Hepatocyte (in vitro differentiated cells): ENCODE data around the gene ZNF787. TPM values are rescaled to one million over a fixed set of nuclear protein-coding genes. Genes with fewer than 3 reads are reported as not detected.
"Not testable (repeated sequence)": the region's sequence is repeated elsewhere in the genome, so short reads cannot be mapped to it uniquely, and the experiment has no call there.

ENCODE experiments used
- DNase-seq: peaks from one replicate; pipeline ENCODE4 v3.0.0-alpha.2; 2016; ENCODE audit warnings: low spot score
- H2AFZ ChIP-seq: fragments of 200-600 bp; sonication (generic); 2 replicates; pipeline ENCODE4 v1.6.0; 2016; ENCODE audit warnings: antibody characterized with exemption, mild to moderate bottlenecking
- H3K27ac ChIP-seq: fragments of 200-600 bp; sonication (generic); 2 replicates; pipeline ENCODE4 v1.5.1; 2016; ENCODE audit warnings: mild to moderate bottlenecking
- H3K27me3 ChIP-seq: fragments of 200-600 bp; sonication (generic); 2 replicates; pipeline ENCODE4 v1.6.1; 2016
- H3K36me3 ChIP-seq: fragments of 200-600 bp; sonication (generic); replicated peaks from 2 replicates; pipeline ENCODE4 v1.5.1; 2016; ENCODE audit warnings: low read depth; ENCODE audit not compliant: insufficient read depth
- H3K4me1 ChIP-seq: fragments of 200-600 bp; sonication (generic); 2 replicates; pipeline ENCODE4 v1.5.1; 2016; ENCODE audit warnings: mild to moderate bottlenecking, moderate library complexity; ENCODE audit not compliant: insufficient read depth
- H3K4me2 ChIP-seq: fragments of 200-600 bp; sonication (generic); 2 replicates; pipeline ENCODE4 v1.6.0; 2016
- H3K4me3 ChIP-seq: fragments of 200-600 bp; sonication (generic); 2 replicates; pipeline ENCODE4 v1.5.1; 2016; ENCODE audit warnings: mild to moderate bottlenecking
- H3K79me2 ChIP-seq: fragments of 200-600 bp; sonication (generic); 2 replicates; pipeline ENCODE4 v1.6.0; 2017; ENCODE audit warnings: mild to moderate bottlenecking
- H3K9me2 ChIP-seq: fragments of 200-600 bp; sonication (generic); replicated peaks from 2 replicates; pipeline ENCODE4 v1.6.0; 2017; ENCODE audit warnings: mild to moderate bottlenecking; ENCODE audit not compliant: insufficient read depth
- H3K9me3 ChIP-seq: fragments of 200-600 bp; sonication (generic); 2 replicates; pipeline ENCODE4 v1.5.1; 2016; ENCODE audit warnings: low read depth, mild to moderate bottlenecking
- H4K20me1 ChIP-seq: fragments of 200-600 bp; sonication (generic); 2 replicates; pipeline ENCODE4 v1.6.0; 2016; ENCODE audit warnings: mild to moderate bottlenecking; ENCODE audit not compliant: insufficient read depth, poor library complexity, severe bottlenecking
- CTCF ChIP-seq: fragments of 200-600 bp; sonication (generic); IDR thresholded peaks from 2 replicates; pipeline ENCODE4 v1.5.1; 2016; ENCODE audit warnings: antibody characterized with exemption, mild to moderate bottlenecking; ENCODE audit not compliant: poor library complexity
- EZH2 ChIP-seq: fragments of 200-600 bp; sonication (generic); IDR thresholded peaks from 2 replicates; pipeline ENCODE4 v1.6.1; 2016; ENCODE audit warnings: antibody characterized with exemption, mild to moderate bottlenecking, borderline replicate concordance
- EZH2phosphoT487 ChIP-seq: fragments of 200-600 bp; sonication (generic); IDR thresholded peaks from one replicate; pipeline ENCODE4 v1.6.1; 2018; ENCODE audit warnings: antibody characterized with exemption, mild to moderate bottlenecking, low read depth, moderate library complexity; ENCODE audit not compliant: unreplicated experiment, severe bottlenecking
- WGBS: methylation state at CpG from one replicate; pipeline ENCODE4 v1.1.6; 2016; ENCODE audit warnings: low lambda C conversion rate; ENCODE audit errors: missing lambda C conversion rate; 5-methylcytosine and 5-hydroxymethylcytosine counted together
- polyA plus RNA-seq: library from polyadenylated mRNA; unstranded; fragments of >200 nt; fragmentation: Nextera tagmentation; extraction: Ambion mirVana; gene quantifications from 2 replicates; pipeline ENCODE4 v1.2.1, GENCODE V29; 2016
- total RNA-seq: library from RNA; depleted of rRNA; stranded (reverse); fragments of >200 nt; gene quantifications from 2 replicates; pipeline ENCODE4 v1.2.3, GENCODE V29; 2014

ZNF787 gene
- total and polyA plus RNA-seq, 2 experiments from 2014 or later = 23.5 to 24.9 TPM

GRCh38 chr19:56099638-56100539, 21.2 kb downstream of the ZNF787 start:
- H3K79me2 ChIP-seq = peaks cover 49% of the 10 kb centered on the region
- no peak overlapping the region for H2AFZ ChIP-seq
- no peaks in the 10 kb centered on the region for H3K27me3 ChIP-seq
- no peak overlapping the region for H3K4me2 ChIP-seq
- peaks cover 18% of the 10 kb centered on the region for H4K20me1 ChIP-seq
- H3K9me3 ChIP-seq = no peaks in the 10 kb centered on the region
- WGBS = 97% methylated on average over 26 of the region's 31 CpGs
- no peaks in the 10 kb centered on the region for H3K4me1 ChIP-seq
- H3K9me2 ChIP-seq = no peaks in the 10 kb centered on the region
- H3K36me3 ChIP-seq = no peaks in the 10 kb centered on the region
- H3K4me3 ChIP-seq = no peak overlapping the region
- H3K27ac ChIP-seq = no peak overlapping the region
- no peak for TF ChIP-seq EZH2phosphoT487
- no peak for TF ChIP-seq CTCF
- TF ChIP-seq EZH2 = no peak
- DNase-seq = no peak

GRCh38 chr19:56098731-56099568, 22.1 kb downstream of the ZNF787 start:
- Histone ChIP-seq H3K4me3 (no peak overlapping the region), H3K36me3 (no peaks in the 10 kb centered on the region), H4K20me1 (peaks cover 12% of the 10 kb centered on the region), H3K27ac (no peak overlapping the region), H3K4me1 (no peaks in the 10 kb centered on the region), H2AFZ (no peak overlapping the region), H3K27me3 (no peaks in the 10 kb centered on the region), H3K4me2 (no peak overlapping the region), H3K79me2 (peaks cover 50% of the 10 kb centered on the region), H3K9me2 (no peaks in the 10 kb centered on the region), H3K9me3 (no peaks in the 10 kb centered on the region)
- 95% methylated on average over 23 of the region's 34 CpGs for WGBS
- TF ChIP-seq EZH2phosphoT487 (no peak), CTCF (no peak), EZH2 (no peak)
- no peak for DNase-seq

GRCh38 chr19:56098237-56098636, 22.9 kb downstream of the ZNF787 start:
- not testable (repeated sequence) for H3K4me1 ChIP-seq, DNase-seq, H3K4me2 ChIP-seq, H4K20me1 ChIP-seq, H3K27ac ChIP-seq, H3K9me3 ChIP-seq, H3K4me3 ChIP-seq, H3K9me2 ChIP-seq, H3K36me3 ChIP-seq, H3K27me3 ChIP-seq, H2AFZ ChIP-seq
- 99% methylated on average over 14 of the region's 21 CpGs for WGBS
- peaks cover 53% of the 10 kb centered on the region for H3K79me2 ChIP-seq

- Histone ChIP-seq H4K20me1 (peaks cover 4% of the 10 kb centered on the region), H3K79me2 (peaks cover 53% of the 10 kb centered on the region), H3K27ac (no peak overlapping the region), H3K9me3 (no peaks in the 10 kb centered on the region), H3K4me1 (no peaks in the 10 kb centered on the region), H3K27me3 (no peaks in the 10 kb centered on the region), H3K4me3 (no peak overlapping the region), H3K9me2 (no peaks in the 10 kb centered on the region), H2AFZ (no peak overlapping the region), H3K4me2 (no peak overlapping the region), H3K36me3 (no peaks in the 10 kb centered on the region)
- no peak for TF ChIP-seq EZH2phosphoT487
- no peak for TF ChIP-seq CTCF
- no peak for TF ChIP-seq EZH2
- WGBS = 97% methylated on average over 7 of the region's 7 CpGs
- DNase-seq = no peak
Measured at GRCh38 chr19:56097776-56098175, 23.3 kb downstream of the ZNF787 start.
